Central memory CD4-positive, alpha-beta T cell (primary cell): ENCODE data around the gene ANO3.

ENCODE experiments used
- DNase-seq: peaks from one replicate; pipeline ENCODE4 v3.0.0; 2022

ANO3 gene

GRCh38 chr11:26510164-26510563, 178.2 kb downstream of the ANO3 start:
- no peak for DNase-seq

GRCh38 chr11:26510756-26511155, 178.8 kb downstream of the ANO3 start:
- no peak for DNase-seq

- DNase-seq = no peak
These were observed 180.3 kb downstream of the ANO3 start for GRCh38 chr11:26512196-26512595.

- no peak for DNase-seq
These were observed 187.5 kb downstream of the ANO3 start for GRCh38 chr11:26519469-26519868.

- DNase-seq = no peak
These were observed 191.1 kb downstream of the ANO3 start for GRCh38 chr11:26522912-26523610.

GRCh38 chr11:26527685-26528084, 195.8 kb downstream of the ANO3 start:
- no peak for DNase-seq

- DNase-seq = no peak
These were observed 205.4 kb downstream of the ANO3 start for GRCh38 chr11:26537341-26537740.

GRCh38 chr11:26539517-26539916, 207.6 kb downstream of the ANO3 start:
- no peak for DNase-seq

GRCh38 chr11:26541870-26542269, 209.9 kb downstream of the ANO3 start:
- DNase-seq = no peak

- DNase-seq = no peak
These were observed 217.2 kb downstream of the ANO3 start for GRCh38 chr11:26549176-26549575.

GRCh38 chr11:26550022-26550421, 218.1 kb downstream of the ANO3 start:
- DNase-seq = no peak

GRCh38 chr11:26551186-26551801, 219.4 kb downstream of the ANO3 start:
- DNase-seq = no peak

GRCh38 chr11:26553182-26553581, 221.3 kb downstream of the ANO3 start:
- DNase-seq = no peak

GRCh38 chr11:26554455-26554854, 222.5 kb downstream of the ANO3 start:
- no peak for DNase-seq

- DNase-seq = no peak
These were observed 224.7 kb downstream of the ANO3 start for GRCh38 chr11:26556582-26556981.

- no peak for DNase-seq
These were observed 225.7 kb downstream of the ANO3 start for GRCh38 chr11:26557666-26558065.

- DNase-seq = no peak
These were observed 226.3 kb downstream of the ANO3 start for GRCh38 chr11:26558190-26558589.

- DNase-seq = no peak
These were observed 237.7 kb downstream of the ANO3 start for GRCh38 chr11:26569646-26570045.

- DNase-seq = no peak
These were observed 240.1 kb downstream of the ANO3 start, which contains the start of gene MUC15 for GRCh38 chr11:26571861-26572654. Gene MUC15 (minus strand): TSS chr11:26572263. CDS start chr11:26567094, 5,169 bp downstream.

GRCh38 chr11:26572770-26573402, 241.0 kb downstream of the ANO3 start:
- DNase-seq = no peak

GRCh38 chr11:26573896-26574295, 242.0 kb downstream of the ANO3 start:
- DNase-seq = no peak

GRCh38 chr11:26575946-26576345, 244.0 kb downstream of the ANO3 start:
- no peak for DNase-seq

- no peak for DNase-seq
These were observed 247.2 kb downstream of the ANO3 start for GRCh38 chr11:26578998-26579661.
